Measurements from ENCODE around the gene SLC38A6.

Gene SLC38A6

DNA sequence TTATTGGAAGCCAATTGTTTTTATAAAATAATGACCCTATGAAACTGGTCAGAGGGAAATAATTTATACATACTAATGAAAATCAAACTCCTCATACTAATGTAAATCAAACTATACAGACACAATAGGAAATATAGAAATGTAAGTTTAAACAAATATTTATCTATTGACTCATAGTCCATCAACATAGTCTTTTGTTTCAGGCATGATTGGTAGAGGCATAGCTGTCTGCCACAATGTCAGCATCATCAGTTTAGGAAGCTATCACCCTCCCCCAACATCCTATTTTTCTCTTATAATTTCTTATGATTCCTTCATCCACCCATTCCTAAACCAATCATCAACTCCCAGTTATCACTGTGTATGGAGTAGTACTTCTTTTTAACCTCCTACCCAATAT is 117.7 kb downstream of the SLC38A6 start:
- H3K4me3 ChIP-seq (replicated peaks; ENCODE audit: low read depth, low read length) = no peak overlapping the region
- TF ChIP-seq, protein P1, sequence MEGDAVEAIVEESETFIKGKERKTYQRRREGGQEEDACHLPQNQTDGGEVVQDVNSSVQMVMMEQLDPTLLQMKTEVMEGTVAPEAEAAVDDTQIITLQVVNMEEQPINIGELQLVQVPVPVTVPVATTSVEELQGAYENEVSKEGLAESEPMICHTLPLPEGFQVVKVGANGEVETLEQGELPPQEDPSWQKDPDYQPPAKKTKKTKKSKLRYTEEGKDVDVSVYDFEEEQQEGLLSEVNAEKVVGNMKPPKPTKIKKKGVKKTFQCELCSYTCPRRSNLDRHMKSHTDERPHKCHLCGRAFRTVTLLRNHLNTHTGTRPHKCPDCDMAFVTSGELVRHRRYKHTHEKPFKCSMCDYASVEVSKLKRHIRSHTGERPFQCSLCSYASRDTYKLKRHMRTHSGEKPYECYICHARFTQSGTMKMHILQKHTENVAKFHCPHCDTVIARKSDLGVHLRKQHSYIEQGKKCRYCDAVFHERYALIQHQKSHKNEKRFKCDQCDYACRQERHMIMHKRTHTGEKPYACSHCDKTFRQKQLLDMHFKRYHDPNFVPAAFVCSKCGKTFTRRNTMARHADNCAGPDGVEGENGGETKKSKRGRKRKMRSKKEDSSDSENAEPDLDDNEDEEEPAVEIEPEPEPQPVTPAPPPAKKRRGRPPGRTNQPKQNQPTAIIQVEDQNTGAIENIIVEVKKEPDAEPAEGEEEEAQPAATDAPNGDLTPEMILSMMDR (IDR thresholded peaks at IDR 0.05; ENCODE audit: low read length, missing control alignments) = no peak
- DNase-seq (ENCODE audit: low read depth) = no peak

DNA sequence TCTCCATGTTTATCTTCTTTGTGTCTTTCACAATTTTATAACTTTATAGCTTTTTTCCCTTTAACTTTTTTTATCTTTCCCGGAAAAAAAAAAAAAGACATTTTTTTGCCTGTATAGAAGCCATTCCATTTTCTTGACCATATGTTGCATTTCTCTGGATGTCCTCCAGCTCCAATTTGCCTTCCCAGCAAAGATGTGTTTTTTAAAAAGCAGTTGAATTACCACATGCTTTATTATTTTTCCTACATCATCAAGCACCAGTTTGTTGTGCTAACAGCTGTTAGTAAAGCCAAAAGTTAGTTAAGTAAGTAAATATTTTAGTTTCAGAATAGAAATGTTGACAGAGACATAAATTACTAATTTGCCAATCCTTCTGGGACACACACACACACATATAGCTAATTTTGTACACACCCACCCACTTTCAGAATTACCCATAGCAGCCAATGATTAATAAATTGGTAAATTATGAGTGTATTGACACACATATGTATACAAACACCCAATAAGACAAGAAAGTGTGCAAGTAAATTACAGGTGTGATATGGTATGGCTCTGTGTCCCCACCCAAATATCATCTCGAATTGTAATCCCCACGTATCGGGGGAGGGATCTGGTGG is 118.3 kb downstream of the SLC38A6 start:
- TF ChIP-seq, protein P1 (IDR thresholded peaks at IDR 0.05; ENCODE audit: low read length, missing control alignments) = no peak
- H3K4me3 ChIP-seq (replicated peaks; ENCODE audit: low read depth, low read length) = no peak overlapping the region
- peak; percentile 42 for DNase-seq (ENCODE audit: low read depth)

DNA sequence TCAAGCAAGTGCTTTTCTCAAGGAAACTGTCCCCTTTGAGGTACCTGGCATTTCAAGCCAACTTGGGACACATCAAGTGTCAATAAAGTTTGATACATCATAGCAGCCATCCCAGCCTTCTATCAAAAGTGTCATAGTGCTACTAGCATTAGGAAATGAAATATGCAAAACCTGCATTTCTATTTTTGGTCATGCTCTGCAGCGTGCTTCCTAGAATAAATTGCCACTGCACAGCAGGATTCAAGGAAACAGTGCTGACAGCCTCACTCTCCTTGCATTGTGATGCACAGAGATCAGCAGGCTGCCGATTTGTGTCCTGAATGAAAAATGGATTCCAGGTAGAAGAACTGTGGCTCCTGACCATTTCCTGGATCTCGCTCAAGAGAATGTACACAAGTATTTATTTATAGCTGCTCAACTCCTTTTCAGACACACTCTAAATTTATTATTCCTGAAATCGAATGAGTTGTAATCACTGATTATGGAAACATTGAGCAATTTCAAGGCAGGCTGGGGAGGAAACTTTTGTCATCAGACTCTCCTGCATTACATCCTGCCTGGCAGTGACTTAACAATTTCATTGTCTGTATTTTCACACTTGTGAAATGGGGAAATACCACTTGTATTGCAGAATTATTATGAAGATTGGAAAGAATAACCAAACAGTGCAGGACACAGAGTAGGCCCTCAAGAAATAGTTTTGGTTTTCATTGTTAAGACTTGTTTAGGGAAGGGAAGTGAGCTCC is 120.9 kb downstream of the SLC38A6 start:
- TF ChIP-seq, protein P1 (IDR thresholded peaks at IDR 0.05; ENCODE audit: low read length, missing control alignments) = no peak
- no peak overlapping the region for H3K4me3 ChIP-seq (replicated peaks; ENCODE audit: low read depth, low read length)
- DNase-seq (ENCODE audit: low read depth) = peak; percentile 92
